HAP-1 (cell line): ENCODE measurements around the gene ARMH3.

Experiments used
- DNase-seq, 2 experiments: peaks; one replicate each; pipeline ENCODE4 v3.0.0-alpha.2; 2016 to 2020; ENCODE audit warnings: low spot score in 2 of 2
- H3K27me3 ChIP-seq: fragments of 250-450 bp; sonication (Bioruptor Pico); 2 replicates; pipeline ENCODE4 v1.5.1; 2020; ENCODE audit warnings: low read depth, mild to moderate bottlenecking, moderate library complexity
- H3K36me3 ChIP-seq: fragments of 250-450 bp; sonication (Bioruptor Pico); replicated peaks from 2 replicates; pipeline ENCODE4 v1.5.1; 2020; ENCODE audit warnings: mild to moderate bottlenecking
- H3K4me1 ChIP-seq: fragments of 250-450 bp; sonication (Bioruptor Pico); 2 replicates; pipeline ENCODE4 v1.5.1; 2020; ENCODE audit warnings: mild to moderate bottlenecking
- H3K4me3 ChIP-seq: fragments of 250-450 bp; sonication (Bioruptor Pico); 2 replicates; pipeline ENCODE4 v1.5.1; 2020; ENCODE audit warnings: mild to moderate bottlenecking, moderate library complexity
- H3K9me3 ChIP-seq: fragments of 250-450 bp; sonication (Bioruptor Pico); 2 replicates; pipeline ENCODE4 v1.5.1; 2020; ENCODE audit warnings: mild to moderate bottlenecking, moderate library complexity
- in situ Hi-C: fragments of 300-500 bp; cut with MboI; formaldehyde crosslinking; loops from 3 replicates; pipeline ENCODE4 v1.14.3; 2020; ENCODE audit warnings: low sequenced_read_pairs, inconsistent platforms, mixed read lengths

The ARMH3 gene

GRCh38 chr10:101818872-101819633, 236.9 kb downstream of the ARMH3 start:
- H3K27me3 ChIP-seq = no peaks in the 10 kb centered on the region
- no peaks in the 10 kb centered on the region; the same call in 1 of the 2 replicates for H3K36me3 ChIP-seq
- no peaks in the 10 kb centered on the region for H3K9me3 ChIP-seq
- no peak for DNase-seq
- in situ Hi-C loops = no loop called here
- peaks cover 4% of the 10 kb centered on the region for H3K4me1 ChIP-seq
- H3K4me3 ChIP-seq = peak overlapping the region; percentile 74

- Histone ChIP-seq H3K27me3 (no peaks in the 10 kb centered on the region), H3K36me3 (peaks cover 2% of the 10 kb centered on the region), H3K4me3 (peak within 1 kb of the TSS; percentile 74), H3K4me1 (peaks cover 9% of the 10 kb centered on the region), H3K9me3 (no peaks in the 10 kb centered on the region)
- in situ Hi-C loops = no loop called here
- DNase-seq = peak; percentile 99
Measured at GRCh38 chr10:101818119-101818871, 237.7 kb downstream of the ARMH3 start, which contains the start of gene OGA. Gene OGA, minus strand, starts transcription at chr10:101818444. Its CDS starts 422 bp downstream, at chr10:101818022.

DNA sequence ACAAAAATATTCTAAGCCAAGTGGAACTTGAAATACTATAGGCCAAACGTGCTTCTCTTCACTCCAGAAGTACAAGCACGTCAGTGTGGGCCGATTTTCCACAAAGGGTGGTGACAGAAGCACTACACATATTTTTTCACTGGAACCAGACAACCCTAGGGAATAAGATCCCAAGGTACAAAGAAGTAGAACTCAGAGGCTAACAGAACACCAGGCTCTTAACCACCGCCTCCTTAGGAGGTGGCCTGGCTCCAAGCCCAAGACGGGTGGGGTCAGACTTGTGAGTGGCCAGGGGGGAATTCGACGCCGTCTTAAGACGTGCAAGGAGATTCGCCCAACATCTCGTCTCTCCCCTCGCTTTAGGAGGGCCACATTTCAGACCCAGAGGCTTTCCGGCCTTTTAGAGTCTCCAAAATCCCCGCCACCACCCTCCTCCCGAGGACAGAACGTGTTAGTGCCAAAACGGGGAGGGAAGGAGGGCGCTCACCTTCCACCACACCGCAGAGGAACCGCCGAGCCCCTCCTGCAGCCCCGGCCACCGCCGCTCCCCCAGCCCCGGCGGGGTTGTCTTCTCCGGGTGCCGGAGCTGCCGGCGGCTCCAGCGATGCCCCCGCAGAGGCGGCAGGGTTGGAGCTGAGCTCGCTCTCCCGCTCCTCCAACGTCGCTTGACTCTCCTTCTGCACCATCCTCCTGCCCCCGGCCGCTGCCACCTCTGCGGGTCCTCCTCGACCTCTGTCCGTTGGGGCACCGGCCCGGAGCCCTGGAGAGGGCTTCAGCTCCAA, 238.4 kb downstream of the ARMH3 start:
- DNase-seq = peak; percentile 87 to 88
- Histone ChIP-seq H3K4me1 (peaks cover 10% of the 10 kb centered on the region), H3K9me3 (no peaks in the 10 kb centered on the region), H3K4me3 (peak overlapping the region; percentile 74), H3K36me3 (peaks cover 9% of the 10 kb centered on the region), H3K27me3 (no peaks in the 10 kb centered on the region)
- in situ Hi-C loops = no loop called here

- peaks cover 15% of the 10 kb centered on the region for H3K36me3 ChIP-seq
- H3K9me3 ChIP-seq = no peaks in the 10 kb centered on the region
- no peak for DNase-seq
- H3K27me3 ChIP-seq = no peaks in the 10 kb centered on the region
- peak overlapping the region; percentile 74 for H3K4me3 ChIP-seq
- in situ Hi-C loops = no loop called here
- peaks cover 10% of the 10 kb centered on the region for H3K4me1 ChIP-seq
Measured at GRCh38 chr10:101816913-101817336, 239.0 kb downstream of the ARMH3 start.

DNA sequence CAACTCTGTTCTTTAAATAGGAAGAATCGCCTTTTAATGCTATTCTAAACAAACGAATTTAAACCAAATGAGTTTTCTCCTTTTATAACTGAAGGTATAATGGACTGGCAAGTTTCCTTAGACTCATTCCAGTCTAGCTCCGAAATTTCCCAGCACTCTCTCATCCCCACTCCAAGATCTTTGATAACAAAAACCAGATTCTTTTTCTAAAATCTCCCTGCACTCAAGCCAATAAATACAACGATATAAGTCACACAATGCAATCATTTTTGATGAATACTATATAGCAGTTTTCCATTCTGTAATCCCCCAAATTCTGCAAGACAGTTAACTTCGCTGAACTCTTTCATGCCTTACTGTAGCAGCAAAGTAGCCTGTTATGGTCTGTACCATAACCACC, 239.6 kb downstream of the ARMH3 start:
- H3K27me3 ChIP-seq = no peaks in the 10 kb centered on the region
- DNase-seq = no peak
- in situ Hi-C loops = no loop called here
- H3K36me3 ChIP-seq = peaks cover 21% of the 10 kb centered on the region
- H3K4me3 ChIP-seq = peak overlapping the region; percentile 74
- no peaks in the 10 kb centered on the region for H3K9me3 ChIP-seq
- H3K4me1 ChIP-seq = peaks cover 10% of the 10 kb centered on the region

DNA sequence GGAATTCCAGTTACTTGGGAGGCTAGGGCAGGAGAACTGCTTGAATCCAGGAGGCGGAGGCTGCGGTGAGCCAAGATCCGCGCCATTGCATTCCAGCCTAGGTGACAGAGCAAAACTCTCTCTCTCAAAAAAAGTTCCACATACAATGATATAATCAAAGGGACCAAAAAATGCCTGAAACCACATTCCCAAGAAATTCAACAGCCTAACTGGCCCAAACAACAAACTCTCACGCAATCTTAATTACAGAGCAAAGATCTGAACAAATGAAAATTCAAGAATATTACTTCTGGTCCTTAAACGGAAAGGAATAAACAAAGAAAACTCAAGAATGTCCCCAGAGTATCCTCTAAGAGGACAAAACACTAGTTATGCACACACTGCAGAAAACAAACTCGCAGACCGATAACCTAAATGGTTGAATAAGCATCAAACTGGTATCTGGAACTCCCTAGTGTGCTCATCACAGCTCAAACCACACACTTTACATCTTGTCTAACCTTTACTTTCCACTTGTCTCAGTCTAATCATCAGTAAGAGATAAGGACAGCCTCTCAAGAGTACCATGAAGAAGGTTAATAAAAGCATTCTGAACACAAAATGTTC, 241.4 kb downstream of the ARMH3 start:
- Histone ChIP-seq H3K27me3 (no peaks in the 10 kb centered on the region), H3K36me3 (peaks cover 36% of the 10 kb centered on the region), H3K4me3 (peak overlapping the region; percentile 74), H3K4me1 (peaks cover 10% of the 10 kb centered on the region), H3K9me3 (no peaks in the 10 kb centered on the region)
- in situ Hi-C loops = no loop called here
- no peak for DNase-seq

GRCh38 chr10:101812606-101813005, 243.4 kb downstream of the ARMH3 start:
- Histone ChIP-seq H3K9me3 (no peaks in the 10 kb centered on the region), H3K27me3 (no peaks in the 10 kb centered on the region), H3K36me3 (peaks cover 54% of the 10 kb centered on the region), H3K4me3 (no peak overlapping the region), H3K4me1 (peaks cover 10% of the 10 kb centered on the region)
- no peak for DNase-seq
- in situ Hi-C loops = no loop called here

DNA sequence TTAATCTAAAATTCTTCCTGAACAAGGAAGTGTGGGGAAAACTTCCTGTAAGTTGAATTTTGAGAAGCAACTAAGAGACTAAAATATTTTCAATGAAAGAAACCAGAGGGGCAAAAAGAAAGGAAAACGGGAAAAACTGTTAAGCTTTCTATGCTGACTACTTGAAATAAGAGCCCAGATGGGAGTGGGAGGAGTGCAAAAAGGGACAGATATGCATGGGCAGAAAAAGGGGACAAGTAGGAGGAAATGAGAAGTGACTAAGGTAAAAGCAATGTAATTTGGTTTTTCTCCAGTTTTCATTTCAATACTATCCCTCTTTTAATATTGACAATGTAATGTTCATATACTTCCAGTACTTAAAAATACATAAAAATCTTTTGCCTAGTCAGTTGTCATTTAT, 248.8 kb downstream of the ARMH3 start:
- Histone ChIP-seq H3K27me3 (no peaks in the 10 kb centered on the region), H3K9me3 (no peaks in the 10 kb centered on the region), H3K4me3 (no peak overlapping the region), H3K36me3 (peaks cover 92% of the 10 kb centered on the region), H3K4me1 (no peaks in the 10 kb centered on the region)
- in situ Hi-C loops = no loop called here
- DNase-seq = no peak

DNA sequence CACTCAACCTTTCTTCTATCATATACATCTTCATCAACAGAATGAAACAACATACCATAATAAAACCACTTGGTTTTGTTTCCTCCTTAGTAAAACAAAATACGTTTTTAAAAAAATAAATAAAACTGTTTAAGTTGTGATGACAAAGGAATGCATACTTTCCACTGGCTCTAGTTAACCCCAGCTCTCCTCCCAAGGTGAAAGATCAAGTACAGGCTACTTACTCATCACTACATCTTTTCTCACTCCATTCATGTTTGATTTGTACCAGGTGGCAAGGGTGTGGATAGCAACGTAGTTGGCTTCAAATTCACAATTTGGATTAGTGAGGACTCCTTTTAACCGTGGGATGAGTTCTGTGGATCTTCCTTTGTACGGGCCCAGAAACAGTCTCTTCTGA, 252.5 kb downstream of the ARMH3 start:
- in situ Hi-C loops = no loop called here
- no peak for DNase-seq
- peaks cover 89% of the 10 kb centered on the region for H3K36me3 ChIP-seq

DNA sequence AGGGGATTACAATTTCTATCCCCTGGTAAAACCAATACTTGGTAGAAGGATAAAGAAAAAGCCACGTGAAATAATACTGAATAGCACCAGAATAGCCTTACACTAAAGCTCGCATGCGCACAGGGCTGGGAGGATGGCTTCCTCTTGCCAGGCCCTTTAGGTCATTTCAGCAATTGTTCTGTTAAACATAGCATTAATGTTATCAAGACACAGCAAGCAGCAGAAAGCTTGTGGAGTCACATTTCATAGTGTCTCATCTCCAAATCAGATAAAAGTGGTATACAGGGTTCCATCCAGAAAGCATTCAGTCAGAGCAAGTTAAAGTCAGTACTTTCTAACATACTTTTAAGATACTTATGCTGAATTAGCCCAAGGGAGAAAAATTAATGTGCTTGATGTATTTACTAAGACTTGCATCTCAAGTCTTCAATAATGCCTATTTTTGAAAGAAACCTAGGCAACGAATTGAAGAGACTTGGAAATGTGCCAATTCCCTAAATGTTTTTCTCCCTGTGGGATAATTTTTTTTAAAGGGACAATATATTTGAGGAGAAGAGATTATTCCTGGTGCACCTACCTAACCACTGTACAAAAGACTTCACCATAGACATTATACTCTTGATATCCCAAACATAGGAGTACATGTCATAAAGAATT, 258.4 kb downstream of the ARMH3 start:
- no peaks in the 10 kb centered on the region for H3K27me3 ChIP-seq
- H3K36me3 ChIP-seq = peaks cover 93% of the 10 kb centered on the region
- no peak overlapping the region for H3K4me3 ChIP-seq
- no peaks in the 10 kb centered on the region for H3K4me1 ChIP-seq
- H3K9me3 ChIP-seq = no peaks in the 10 kb centered on the region
- no peak for DNase-seq
- in situ Hi-C loops = no loop called here

More for the DNA sequence above, 252.5 kb downstream of the ARMH3 start:
- Histone ChIP-seq H3K4me3 (no peak overlapping the region), H3K27me3 (no peaks in the 10 kb centered on the region), H3K4me1 (no peaks in the 10 kb centered on the region), H3K9me3 (no peaks in the 10 kb centered on the region)
